Dermis blood vessel endothelial cell (primary cell): Measurements from ENCODE around the gene KIF1A. TPM values are rescaled to one million over a fixed set of nuclear protein-coding genes. Genes with fewer than 3 reads are reported as not detected.

ENCODE experiments used
- DNase-seq: peaks from one replicate; pipeline ENCODE4 v3.0.0; 2010
- total RNA-seq: library from RNA; depleted of rRNA; stranded (reverse); fragments of >200 nt; gene quantifications from 2 replicates; pipeline ENCODE4 v1.2.3, GENCODE V29; 2014

The KIF1A gene
- total RNA-seq, 1 donor from 2014 or later, result not detected

DNA sequence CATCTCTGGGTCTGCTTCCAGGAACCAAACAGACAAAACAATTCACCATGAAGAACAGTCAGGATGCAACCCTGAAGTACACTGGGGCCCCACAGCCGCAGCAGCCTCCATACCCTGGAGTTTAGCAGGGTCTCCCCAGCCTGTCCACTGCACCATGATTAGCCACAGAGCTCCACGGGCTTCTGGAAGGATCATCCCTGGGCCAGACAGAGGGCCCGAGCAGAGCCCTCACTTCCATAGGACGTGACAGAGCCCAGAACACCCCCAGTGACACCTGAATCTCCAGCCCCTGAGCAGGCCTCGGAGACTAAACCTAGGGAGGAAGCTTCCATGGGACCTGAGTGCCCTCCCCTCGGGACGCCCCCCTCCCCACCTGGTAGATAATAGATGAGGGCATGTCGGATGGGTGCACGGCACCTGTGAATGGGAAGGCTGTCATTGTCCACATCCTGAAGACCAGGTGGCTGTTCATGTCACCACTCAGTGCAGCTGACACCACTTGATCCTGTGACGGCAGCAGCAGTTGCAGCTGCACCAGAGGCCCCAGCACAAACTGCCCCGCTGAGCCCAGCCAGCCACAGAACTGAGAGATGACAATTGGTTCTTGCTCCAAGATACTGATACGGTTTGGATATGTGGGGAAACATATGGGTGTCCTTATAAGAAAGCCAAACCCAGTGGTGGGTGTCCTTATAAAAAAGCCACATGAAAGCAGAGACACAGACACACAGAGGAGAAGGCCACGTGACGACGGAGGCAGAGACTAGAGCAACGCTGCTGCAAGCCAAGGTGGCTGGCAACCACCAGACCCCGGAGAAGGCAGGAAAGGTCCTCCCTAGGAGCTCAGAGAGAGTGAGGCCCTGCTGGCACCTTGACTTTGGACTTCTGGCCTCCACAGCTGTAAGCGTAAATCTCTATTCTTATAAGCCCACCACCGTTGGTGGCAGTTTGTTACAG, 23.2 kb downstream of the KIF1A start:
- DNase-seq, result no peak

DNA sequence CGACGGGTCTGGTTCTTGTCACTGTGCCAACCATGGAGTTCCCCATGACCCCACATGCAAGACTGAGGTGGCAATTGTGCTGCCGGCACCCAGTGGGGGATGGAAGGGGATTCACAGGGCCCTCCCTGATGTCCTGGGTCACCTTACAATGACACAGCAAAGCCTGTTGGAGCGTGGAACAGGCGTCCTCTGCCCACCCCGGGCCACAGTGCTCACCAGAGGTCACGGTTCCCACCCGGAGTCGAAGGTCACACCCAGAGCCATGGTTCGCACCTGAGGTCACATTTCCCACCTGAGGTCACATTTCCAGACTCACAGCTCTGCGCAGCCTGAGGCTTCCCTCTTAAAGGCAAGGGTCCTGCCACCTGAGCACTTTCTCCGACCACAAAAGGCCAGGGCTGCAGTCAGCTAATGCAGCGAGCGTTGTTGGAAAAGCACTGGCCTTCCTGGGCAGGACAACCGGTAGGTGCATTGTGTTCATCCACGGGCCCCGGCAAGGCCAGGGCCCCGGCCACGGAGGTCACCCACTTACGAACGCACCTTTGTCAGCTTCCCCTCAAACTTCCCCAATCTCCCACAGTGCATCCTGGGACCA, 24.0 kb downstream of the KIF1A start:
- no peak for DNase-seq

GRCh38 chr2:240795454-240795853, 24.6 kb downstream of the KIF1A start:
- no peak for DNase-seq

DNA sequence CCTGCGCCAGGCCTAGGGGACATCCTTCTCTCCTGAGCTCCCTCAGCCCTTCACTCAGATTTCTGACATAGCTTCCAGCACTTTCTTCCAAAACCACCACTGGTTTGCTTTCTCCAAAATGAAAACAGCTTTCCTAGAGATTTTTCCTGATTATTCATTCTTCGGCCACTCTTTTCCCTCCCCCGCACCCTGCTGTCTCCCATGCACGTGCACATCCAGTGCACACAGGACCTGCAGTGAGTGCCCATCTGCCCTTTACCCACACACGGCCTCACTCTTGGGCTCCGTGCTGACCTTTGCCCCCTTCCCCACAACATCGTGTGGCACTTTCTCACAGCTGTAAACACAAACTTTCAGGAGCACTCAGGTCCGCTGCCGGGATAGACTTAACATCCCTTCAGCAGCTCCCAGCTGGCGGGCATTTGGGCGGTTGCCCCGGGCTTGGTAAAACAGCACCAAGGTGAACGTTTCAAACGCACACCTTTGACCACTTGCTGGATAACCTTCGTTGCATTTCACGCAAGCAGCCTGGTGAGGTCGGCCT, 25.8 kb downstream of the KIF1A start:
- DNase-seq, result no peak

DNA sequence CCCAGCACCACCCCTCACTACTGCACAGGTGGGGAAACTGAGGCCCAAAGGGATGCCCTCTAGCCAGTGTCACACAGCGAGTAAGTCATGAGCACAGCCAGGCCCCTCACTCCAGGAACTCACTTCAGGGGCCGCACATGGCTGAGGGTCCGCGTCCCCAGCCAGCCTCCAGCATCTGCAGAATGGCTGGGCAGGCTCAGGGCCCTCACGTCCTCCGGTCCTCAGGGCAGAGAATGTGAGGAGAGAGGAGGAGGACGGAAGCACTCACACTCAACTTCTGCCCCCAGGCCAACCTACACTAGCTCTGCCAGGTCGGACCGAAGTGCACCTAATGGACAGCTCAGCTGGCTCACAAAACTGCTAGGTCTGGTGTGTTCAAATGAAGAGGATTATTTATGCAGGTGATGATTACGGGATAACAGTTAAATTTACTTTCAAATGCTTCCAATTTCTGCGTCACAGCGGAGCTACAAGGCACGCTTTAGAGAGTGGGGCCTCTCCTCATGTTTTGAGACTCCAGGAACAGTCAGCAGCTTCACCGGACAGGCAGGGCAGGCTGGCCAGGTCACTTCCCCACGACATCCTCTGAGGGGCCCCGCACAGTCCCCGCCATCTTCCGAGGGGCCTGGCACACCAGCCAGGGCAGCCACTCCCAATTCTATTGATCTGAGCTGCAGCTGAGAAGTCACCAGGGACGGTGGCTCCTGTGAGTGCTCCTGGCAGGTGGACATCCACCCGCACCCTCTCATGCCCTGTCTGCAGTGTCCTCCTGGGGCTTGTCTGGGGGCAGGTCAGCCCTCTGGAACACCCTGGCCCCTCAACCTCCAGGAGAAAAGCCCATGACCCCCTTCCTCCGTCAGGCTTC, 26.5 kb downstream of the KIF1A start:
- DNase-seq, result no peak

GRCh38 chr2:240792629-240793312, 27.2 kb downstream of the KIF1A start:
- no peak for DNase-seq

- DNase-seq, result no peak
Measured at GRCh38 chr2:240791821-240792628, 28.0 kb downstream of the KIF1A start.

DNA sequence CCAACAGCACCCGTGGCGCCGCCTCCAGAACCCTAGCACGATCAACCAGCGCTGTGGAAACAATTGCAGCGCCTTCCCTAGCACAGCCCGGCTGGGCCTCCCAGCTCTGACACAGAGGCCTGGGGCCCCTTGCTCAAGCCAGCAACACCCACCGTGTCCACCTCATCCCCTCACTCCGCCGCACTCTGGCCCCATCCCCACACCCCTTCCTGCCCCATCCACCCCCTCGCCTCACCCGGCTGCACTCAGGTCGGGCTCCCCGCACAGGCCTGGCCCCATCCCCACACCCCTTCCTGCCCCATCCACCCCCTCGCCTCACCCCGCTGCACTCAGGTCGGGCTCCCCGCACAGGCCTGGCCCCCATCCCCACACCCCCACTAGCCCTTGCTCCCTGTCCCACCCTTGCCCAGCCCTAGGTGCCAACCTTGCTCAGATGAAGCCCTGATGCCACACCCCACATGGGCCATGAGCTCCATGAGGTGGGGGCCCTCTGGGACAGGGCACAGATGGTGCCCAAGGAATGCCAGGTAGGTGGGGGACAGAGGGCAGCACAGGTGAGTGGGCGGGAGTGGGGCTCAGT, 28.7 kb downstream of the KIF1A start:
- no peak for DNase-seq

- DNase-seq, result no peak
Measured at GRCh38 chr2:240790370-240791220, 29.4 kb downstream of the KIF1A start.

GRCh38 chr2:240789501-240790369, 30.3 kb downstream of the KIF1A start:
- no peak for DNase-seq

GRCh38 chr2:240789051-240789453, 31.0 kb downstream of the KIF1A start:
- no peak for DNase-seq

- no peak for DNase-seq
Measured at GRCh38 chr2:240788482-240788881, 31.5 kb downstream of the KIF1A start.

DNA sequence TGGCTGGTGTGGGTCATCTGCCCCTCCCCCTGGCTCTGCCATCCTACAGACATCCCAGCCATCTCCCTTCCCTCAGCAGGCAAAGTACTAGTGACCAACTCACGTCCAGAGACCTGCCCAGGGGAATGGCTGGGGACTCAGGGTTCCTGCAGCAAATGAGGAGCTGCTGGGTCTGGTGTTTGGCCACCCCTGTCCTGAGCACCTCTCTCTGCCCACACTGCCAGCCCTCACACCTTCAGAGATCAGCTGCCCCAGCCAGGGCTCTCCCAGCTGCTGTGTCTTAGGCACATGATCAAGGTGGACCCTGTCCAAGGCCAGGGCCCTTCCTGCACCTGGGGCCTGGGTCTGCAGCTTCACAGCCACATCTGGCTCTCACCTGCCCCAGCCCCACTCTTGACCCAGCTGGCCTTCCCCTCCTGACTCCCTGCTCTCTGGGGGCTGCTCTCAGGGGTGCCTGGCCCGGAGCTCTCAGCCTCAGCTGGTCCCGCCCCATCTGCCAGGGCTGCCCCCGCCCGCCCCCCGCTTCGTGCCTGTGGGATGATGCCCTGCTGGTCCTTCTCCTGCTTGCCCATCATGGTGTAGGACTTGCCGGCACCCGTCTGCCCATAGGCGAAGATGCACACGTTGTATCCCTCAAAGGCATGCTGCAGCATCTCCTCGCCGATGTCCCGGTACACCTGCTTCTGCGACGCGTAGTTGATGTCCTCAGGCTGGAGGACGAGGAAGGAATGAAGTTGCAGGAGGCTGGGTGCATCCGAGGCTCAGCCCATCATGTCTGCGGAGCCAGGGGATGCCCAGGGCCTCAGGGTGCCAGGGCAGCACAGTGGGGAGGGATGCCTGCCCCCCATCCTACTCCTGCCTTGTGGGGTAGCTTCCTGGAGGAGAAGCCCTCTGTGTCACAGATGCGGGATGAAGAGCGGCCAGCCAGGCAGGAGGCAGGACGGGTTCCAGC, 32.2 kb downstream of the KIF1A start:
- no peak for DNase-seq

- DNase-seq, result no peak
Measured at GRCh38 chr2:240786871-240787311, 33.1 kb downstream of the KIF1A start.

DNA sequence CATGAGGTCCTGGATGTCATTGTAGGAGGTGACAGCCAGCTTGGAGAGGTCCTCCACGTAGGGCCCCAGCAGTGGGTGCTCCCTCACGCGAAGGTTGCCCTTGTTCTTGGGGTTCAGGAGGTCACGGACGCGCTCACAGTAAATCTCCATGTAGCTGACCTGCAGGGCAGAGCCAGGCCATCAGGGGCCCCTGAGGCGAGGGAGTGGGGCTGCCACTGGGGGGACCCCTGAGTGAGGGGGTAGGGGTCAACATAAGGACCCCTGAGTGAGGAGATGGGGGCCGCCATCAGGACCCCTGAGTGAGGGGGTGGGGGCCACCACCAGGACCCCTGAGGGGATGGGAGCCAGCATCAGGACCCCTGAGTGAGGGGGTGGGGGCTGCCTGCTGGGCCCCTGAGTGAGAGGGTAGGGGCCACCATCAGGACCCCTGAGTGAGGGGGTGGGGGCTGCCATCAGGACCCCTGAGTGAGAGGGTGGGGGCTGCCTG, 33.6 kb downstream of the KIF1A start:
- no peak for DNase-seq

DNA sequence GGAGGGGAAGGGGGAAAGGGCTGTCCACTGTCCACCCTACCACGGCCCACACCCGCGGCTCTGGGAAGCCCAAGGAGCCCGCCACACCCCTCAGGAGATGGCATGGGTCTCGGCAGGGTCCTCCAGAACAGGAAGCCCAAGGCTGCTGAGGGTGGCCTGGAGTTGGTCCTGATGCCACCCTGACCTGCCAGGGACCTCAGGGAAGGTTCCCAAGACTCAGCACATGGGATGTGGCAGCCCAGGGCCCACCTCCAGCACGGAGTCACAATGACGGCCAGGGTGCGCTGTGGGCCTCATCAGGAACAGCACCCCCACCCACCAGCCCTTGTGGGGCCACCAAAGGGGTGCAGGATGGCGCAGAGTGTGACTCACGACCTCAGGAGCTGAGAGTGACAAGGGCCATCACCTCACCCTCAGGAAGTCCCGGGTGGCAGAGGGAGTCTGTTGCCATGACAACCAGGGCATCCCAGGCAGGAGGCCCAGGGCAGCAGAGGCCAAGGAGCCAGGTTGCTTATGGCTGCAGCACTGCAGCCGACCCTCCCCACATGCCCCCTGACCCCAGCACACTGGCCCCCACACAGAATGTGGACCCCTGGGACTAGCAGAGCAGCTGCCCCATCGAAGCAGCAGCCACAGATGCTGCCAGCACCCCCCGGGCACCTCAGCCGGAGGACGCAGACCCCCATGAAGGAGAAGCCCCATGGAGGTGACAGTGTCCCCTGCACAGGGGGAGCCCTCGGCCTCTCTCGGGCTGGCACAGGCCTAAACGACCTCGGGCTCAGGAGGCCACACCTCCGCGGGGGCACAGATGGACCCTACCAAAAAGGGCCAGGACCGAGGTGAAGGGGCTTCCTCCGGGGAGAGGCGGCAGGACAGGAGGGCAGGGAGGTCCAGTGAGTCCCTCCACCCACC, 34.3 kb downstream of the KIF1A start:
- no peak for DNase-seq
